HL-60 (cell line): ENCODE data around the gene PMIS2.

ENCODE experiments used
- DNase-seq, 2 experiments: peaks; one replicate each; pipeline ENCODE4 v3.0.0-alpha.2; 2010 to 2020; ENCODE audit warnings: low read depth in 1 of 2, low spot score in 1 of 2
- H3K27ac ChIP-seq: fragments of 250-450 bp; sonication (Bioruptor Pico); replicated peaks from 2 replicates; pipeline ENCODE4 v1.5.1; 2020; ENCODE audit warnings: mild to moderate bottlenecking, moderate library complexity
- H3K27me3 ChIP-seq: fragments of 250-450 bp; sonication (Bioruptor Pico); 2 replicates; pipeline ENCODE4 v1.5.1; 2021; ENCODE audit warnings: mild to moderate bottlenecking, moderate library complexity; ENCODE audit not compliant: insufficient read depth, poor library complexity, severe bottlenecking
- H3K4me3 ChIP-seq: replicated peaks from 2 replicates; pipeline ENCODE4 v1.5.1; 2011; ENCODE audit warnings: mild to moderate bottlenecking, control low read depth, low read length; ENCODE audit not compliant: insufficient read depth
- GABPA ChIP-seq: IDR thresholded peaks from 2 replicates; pipeline ENCODE4 v1.6.1; 2012; ENCODE audit warnings: low read depth
- POLR2AphosphoS5 ChIP-seq: IDR thresholded peaks from 2 replicates; pipeline ENCODE4 v1.6.1; 2012; ENCODE audit warnings: low read depth
- SPI1 ChIP-seq: IDR thresholded peaks from 2 replicates; pipeline ENCODE4 v1.6.1; 2012; ENCODE audit warnings: low read depth, mild to moderate bottlenecking, borderline replicate concordance
- TF ChIP-seq, protein P1 (sequence below): IDR thresholded peaks from one replicate; pipeline ENCODE4 v1.5.1; 2011; ENCODE audit warnings: low read length, control low read depth, inconsistent platforms; ENCODE audit not compliant: insufficient read depth
- TF ChIP-seq, protein P2 (sequence below): IDR thresholded peaks from 2 replicates; pipeline ENCODE4 v1.6.1; 2012; ENCODE audit warnings: low read depth; ENCODE audit not compliant: insufficient replicate concordance

PMIS2 gene

DNA sequence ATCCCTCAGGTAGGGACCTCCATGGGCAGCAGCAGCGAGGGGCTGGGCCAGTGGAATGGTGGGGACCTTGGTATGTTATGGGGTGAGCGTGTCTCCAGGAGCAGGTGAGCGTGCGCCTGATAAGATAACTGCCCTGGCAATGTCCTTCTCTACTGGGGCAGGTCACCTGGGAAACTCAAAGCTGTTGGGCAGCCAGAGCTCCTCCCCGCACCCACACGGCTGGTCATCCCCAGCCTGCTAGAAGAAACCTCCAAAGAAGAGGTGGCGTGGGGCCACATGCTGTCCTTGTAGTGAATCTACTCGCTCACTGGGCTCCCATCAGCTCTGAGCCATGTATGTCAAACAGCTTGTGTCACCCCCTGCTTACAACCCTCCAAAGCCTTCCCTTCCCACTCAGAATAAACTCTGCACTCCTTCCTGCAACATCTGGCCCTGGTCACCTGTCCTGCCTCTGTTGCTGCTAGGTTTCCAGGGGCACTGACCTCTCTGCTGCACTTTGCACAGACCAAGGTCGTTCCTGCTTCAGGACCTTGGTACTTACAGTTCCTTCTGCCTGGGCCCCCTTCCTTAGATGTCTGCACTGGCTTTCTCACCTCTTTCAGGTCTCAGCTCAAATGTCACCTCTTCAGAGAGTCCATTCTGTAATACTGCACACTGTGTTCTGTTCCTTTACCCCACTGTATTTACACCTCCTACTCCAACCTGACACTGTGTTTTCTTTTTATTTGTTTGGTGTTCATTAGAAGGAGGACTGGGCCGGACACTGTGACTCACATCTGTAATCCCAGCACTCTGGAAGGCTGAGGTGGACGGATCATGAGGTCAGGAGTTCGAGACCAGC, 20.7 kb upstream of the PMIS2 start:
- H3K27me3 ChIP-seq, result no peaks in the 10 kb centered on the region
- H3K4me3 ChIP-seq, result no peak overlapping the region
- DNase-seq, result no peak
- H3K27ac ChIP-seq, result no peak overlapping the region
- TF ChIP-seq, protein P1, sequence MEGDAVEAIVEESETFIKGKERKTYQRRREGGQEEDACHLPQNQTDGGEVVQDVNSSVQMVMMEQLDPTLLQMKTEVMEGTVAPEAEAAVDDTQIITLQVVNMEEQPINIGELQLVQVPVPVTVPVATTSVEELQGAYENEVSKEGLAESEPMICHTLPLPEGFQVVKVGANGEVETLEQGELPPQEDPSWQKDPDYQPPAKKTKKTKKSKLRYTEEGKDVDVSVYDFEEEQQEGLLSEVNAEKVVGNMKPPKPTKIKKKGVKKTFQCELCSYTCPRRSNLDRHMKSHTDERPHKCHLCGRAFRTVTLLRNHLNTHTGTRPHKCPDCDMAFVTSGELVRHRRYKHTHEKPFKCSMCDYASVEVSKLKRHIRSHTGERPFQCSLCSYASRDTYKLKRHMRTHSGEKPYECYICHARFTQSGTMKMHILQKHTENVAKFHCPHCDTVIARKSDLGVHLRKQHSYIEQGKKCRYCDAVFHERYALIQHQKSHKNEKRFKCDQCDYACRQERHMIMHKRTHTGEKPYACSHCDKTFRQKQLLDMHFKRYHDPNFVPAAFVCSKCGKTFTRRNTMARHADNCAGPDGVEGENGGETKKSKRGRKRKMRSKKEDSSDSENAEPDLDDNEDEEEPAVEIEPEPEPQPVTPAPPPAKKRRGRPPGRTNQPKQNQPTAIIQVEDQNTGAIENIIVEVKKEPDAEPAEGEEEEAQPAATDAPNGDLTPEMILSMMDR, result no peak
- TF ChIP-seq, protein P2, sequence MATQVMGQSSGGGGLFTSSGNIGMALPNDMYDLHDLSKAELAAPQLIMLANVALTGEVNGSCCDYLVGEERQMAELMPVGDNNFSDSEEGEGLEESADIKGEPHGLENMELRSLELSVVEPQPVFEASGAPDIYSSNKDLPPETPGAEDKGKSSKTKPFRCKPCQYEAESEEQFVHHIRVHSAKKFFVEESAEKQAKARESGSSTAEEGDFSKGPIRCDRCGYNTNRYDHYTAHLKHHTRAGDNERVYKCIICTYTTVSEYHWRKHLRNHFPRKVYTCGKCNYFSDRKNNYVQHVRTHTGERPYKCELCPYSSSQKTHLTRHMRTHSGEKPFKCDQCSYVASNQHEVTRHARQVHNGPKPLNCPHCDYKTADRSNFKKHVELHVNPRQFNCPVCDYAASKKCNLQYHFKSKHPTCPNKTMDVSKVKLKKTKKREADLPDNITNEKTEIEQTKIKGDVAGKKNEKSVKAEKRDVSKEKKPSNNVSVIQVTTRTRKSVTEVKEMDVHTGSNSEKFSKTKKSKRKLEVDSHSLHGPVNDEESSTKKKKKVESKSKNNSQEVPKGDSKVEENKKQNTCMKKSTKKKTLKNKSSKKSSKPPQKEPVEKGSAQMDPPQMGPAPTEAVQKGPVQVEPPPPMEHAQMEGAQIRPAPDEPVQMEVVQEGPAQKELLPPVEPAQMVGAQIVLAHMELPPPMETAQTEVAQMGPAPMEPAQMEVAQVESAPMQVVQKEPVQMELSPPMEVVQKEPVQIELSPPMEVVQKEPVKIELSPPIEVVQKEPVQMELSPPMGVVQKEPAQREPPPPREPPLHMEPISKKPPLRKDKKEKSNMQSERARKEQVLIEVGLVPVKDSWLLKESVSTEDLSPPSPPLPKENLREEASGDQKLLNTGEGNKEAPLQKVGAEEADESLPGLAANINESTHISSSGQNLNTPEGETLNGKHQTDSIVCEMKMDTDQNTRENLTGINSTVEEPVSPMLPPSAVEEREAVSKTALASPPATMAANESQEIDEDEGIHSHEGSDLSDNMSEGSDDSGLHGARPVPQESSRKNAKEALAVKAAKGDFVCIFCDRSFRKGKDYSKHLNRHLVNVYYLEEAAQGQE, result no peak
- TF ChIP-seq SPI1, result no peak
- no peak for TF ChIP-seq GABPA
- TF ChIP-seq POLR2AphosphoS5, result no peak

DNA sequence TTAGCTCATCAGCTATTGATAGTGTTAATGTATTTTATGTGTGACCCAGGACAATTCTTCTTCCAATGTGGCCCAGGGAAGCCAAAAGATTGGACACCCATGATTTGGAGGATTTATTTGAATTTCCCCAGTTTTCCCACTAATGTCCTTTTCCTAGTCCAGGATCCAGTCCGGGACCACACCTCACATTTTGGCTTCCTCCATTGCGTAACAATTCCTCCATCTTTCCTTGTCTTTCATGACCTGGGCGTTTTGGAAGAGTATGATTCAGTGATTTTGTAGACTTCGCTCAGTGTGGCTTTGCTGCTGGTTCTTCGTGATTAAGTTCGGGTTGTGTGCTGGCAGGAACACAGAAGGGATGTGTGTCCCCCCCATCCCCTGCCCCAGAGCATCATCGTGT, 19.2 kb upstream of the PMIS2 start:
- no peak for DNase-seq
- Histone ChIP-seq H3K27me3 (no peaks in the 10 kb centered on the region), H3K4me3 (no peak overlapping the region), H3K27ac (no peak overlapping the region)
- TF ChIP-seq GABPA (no peak), POLR2AphosphoS5 (no peak), SPI1 (no peak)
- TF ChIP-seq, protein P2, result no peak

DNA sequence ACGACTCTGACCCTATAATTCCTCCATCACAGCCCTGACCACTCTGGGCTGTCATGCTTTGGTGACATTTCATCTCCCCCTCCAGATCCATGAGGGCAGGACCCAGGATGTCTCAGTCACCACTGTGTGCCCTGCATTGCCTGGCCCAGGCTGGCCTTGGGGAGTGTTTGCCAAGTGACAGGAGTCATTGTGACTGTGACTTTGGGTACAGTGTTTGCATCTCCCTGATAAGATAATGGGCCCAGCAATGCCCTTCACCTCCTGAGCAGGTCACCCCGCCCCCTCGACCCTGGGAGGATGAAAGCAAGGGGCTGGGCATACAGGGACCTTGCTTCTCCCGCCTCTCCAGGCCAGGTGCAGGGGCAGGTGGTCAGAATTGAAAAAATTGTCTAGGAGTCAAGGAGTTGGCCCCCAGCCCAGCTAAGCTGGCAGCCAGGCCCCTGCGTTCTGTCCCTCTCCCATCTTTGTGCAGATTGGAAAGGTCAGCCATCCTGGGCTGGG, 16.6 kb upstream of the PMIS2 start:
- H3K27me3 ChIP-seq, result no peaks in the 10 kb centered on the region
- TF ChIP-seq, protein P1, result no peak
- no peak overlapping the region for H3K4me3 ChIP-seq
- no peak for DNase-seq
- no peak overlapping the region for H3K27ac ChIP-seq

DNA sequence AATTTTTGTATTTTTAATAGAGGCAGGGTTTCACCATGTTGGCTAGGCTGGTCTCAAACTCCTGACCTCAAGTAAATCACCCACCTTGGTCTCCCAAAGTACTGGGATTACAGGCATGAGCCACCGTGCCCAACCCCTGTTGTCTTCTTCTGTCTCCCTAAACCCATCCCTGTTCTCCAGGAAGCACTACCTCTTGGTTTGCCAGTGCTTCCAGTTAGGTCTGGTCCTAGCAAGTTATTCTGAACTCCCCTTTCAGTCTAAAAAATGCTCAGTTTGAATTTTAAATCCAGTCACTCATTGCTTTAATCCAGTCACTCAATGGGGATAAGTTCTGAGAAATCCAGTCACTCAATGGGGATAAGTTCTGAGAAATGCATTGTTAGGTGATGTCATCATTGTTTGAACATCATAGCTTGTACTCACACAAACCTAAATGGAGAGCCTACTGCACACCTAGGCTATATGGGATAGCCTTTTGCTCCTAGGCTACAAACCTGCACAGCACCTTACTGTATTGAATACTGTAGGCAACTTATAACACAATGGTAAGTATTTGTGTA, 14.5 kb upstream of the PMIS2 start:
- TF ChIP-seq, protein P2, result no peak
- TF ChIP-seq POLR2AphosphoS5, result no peak
- TF ChIP-seq GABPA, result no peak
- TF ChIP-seq, protein P1, result no peak
- no peak for TF ChIP-seq SPI1
- DNase-seq, result no peak
- H3K4me3 ChIP-seq, result no peak overlapping the region
- no peaks in the 10 kb centered on the region for H3K27me3 ChIP-seq
- H3K27ac ChIP-seq, result no peak overlapping the region
